AG04450 (cell line): ENCODE data around the gene STAT3. TPM values are rescaled to one million over a fixed set of nuclear protein-coding genes. Genes with fewer than 3 reads are reported as not detected.
A peak's percentile ranks its signal among the peaks of the same experiment; 100 is the strongest.

Source experiments
- CTCF ChIA-PET: fragments of 300-600, 350-600 bp; formaldehyde crosslinking; extraction: SDS; loops from one replicate; lab custom pipeline; 2022; ENCODE audit warnings: antibody characterized with exemption, inconsistent platforms; lab: Charles Lee
- POLR2A ChIA-PET: fragments of 350-600 bp; formaldehyde crosslinking; extraction: SDS; loops from one replicate; lab custom pipeline; 2021; ENCODE audit warnings: antibody characterized with exemption, inconsistent platforms; lab: Yijun Ruan, JAX
- DNase-seq: peaks from one replicate; pipeline ENCODE4 v3.0.0-alpha.2; 2011; ENCODE audit warnings: low read depth, low spot score
- H3K27ac ChIP-seq: one replicate; pipeline ENCODE4 v1.5.1; 2012; ENCODE audit warnings: low read depth, low read length, control low read depth
- H3K27me3 ChIP-seq: one replicate; pipeline ENCODE4 v1.6.0; 2012; ENCODE audit warnings: low read length; ENCODE audit not compliant: control insufficient read depth, insufficient read depth
- H3K4me3 ChIP-seq: 2 replicates; pipeline ENCODE4 v1.5.1; 2011; ENCODE audit warnings: mild to moderate bottlenecking, low read depth, low read length, control low read depth
- H3K9me3 ChIP-seq: 2 replicates; pipeline ENCODE4 v1.5.1; 2012; ENCODE audit warnings: low read length; ENCODE audit not compliant: control insufficient read depth, insufficient read depth
- CTCF ChIP-seq: IDR thresholded peaks from 2 replicates; pipeline ENCODE4 v1.5.1; 2011; ENCODE audit warnings: low read depth, low read length, control low read depth, inconsistent platforms
- polyA plus RNA-seq: library from polyadenylated mRNA; depleted of rRNA; stranded (reverse); fragments of >200 nt; gene quantifications from 2 replicates; pipeline ENCODE4 v1.2.3, GENCODE V29; 2011

The STAT3 gene
- polyA plus RNA-seq, 1 experiment, result 77.1 TPM

DNA sequence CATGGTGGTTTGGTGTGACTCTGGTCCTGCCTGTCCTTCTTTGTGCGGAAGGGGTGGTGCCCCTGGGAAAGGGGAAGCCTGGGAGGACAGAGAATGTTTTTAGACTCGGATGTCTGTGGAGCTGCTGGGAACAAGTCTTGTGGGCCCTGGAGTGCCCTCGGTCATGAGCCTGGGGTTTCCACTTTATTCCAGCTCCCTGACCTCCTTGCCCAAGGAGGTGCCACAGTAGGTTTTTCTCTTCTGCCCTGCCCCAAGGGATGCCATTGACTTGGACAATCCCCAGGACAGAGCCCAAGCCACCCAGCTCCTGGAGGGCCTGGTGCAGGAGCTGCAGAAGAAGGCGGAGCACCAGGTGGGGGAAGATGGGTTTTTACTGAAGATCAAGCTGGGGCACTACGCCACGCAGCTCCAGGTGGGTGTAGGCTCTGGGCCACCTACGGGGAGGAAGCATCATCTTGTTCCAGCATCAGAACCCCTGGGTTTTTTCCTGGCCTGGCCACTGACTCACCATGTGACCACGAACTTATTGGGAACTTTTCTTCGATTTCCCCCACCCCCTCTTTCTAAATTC is 98.5 kb downstream of the STAT3 start:
- CTCF ChIA-PET, result no interaction called here
- no peak overlapping the region for H3K27ac ChIP-seq
- H3K9me3 ChIP-seq, result peaks cover 6% of the 10 kb centered on the region; the same call in 1 of the 2 replicates
- no peak overlapping the region for H3K4me3 ChIP-seq
- H3K27me3 ChIP-seq, result no peaks in the 10 kb centered on the region
- POLR2A ChIA-PET, result no interaction called here
- DNase-seq, result no peak
- TF ChIP-seq CTCF, result no peak

- Histone ChIP-seq H3K27me3 (no peaks in the 10 kb centered on the region), H3K27ac (no peak overlapping the region), H3K4me3 (peak overlapping the region; percentile 49), H3K9me3 (peaks cover 6% of the 10 kb centered on the region; the same call in 1 of the 2 replicates)
- TF ChIP-seq CTCF, result no peak
- CTCF ChIA-PET, result no interaction called here
- DNase-seq, result no peak
- POLR2A ChIA-PET, result interaction anchor here (1.2 kb wide), 1 partner anchor 41 kb away, joined by 3 read pairs; no protein-coding TSS in a partner anchor
Observed at GRCh38 chr17:42288803-42289610, 99.2 kb downstream of the STAT3 start.

GRCh38 chr17:42287977-42288802 is 100.1 kb downstream of the STAT3 start, which contains the start of gene STAT5A:
Gene STAT5A (plus strand): TSS chr17:42288498. CDS start chr17:42289412, 914 bp downstream.
- CTCF ChIA-PET, result no interaction called here
- Histone ChIP-seq H3K9me3 (peaks cover 6% of the 10 kb centered on the region; the same call in 1 of the 2 replicates), H3K4me3 (peak within 1 kb of the TSS; percentile 49), H3K27me3 (no peaks in the 10 kb centered on the region), H3K27ac (no peak within 1 kb of the TSS)
- TF ChIP-seq CTCF, result no peak
- peak; percentile 20 for DNase-seq
- POLR2A ChIA-PET, result interaction anchor here (1.2 to 1.3 kb wide), 2 partner anchors 24 to 40 kb away, joined by 3 read pairs; no protein-coding TSS in a partner anchor

DNA sequence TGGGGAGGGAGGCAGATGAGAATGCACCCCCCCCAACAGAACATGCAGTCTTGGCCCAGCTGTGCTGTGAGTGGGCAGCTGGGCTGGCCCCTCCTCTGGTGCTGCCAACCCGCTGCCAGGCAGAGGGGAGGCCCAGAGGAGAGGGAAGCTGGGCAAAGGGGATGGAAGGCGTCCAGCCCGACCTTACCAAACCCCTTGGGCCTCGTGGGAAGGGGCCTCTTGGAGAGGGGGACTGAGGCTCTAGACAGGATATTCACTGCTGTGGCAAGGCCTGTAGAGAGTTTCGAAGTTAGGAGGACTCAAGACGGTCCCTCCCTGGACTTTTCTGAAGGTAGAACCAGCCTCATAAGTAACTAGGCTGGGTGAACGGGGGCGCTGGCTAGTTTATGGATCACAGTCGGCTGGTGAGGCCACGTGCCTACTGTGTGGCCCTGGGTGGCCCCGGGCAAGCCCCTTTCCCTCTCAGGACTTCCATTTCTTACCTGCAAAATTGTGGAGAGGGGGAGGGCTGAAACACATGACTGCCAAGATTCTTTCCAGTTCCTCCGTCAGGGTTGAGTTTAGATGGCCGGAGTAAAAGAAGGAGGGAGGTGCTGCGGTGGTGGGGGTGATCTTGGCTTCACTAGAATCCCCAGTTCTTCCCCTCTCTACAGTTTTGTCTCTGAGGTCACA is 100.8 kb downstream of the STAT3 start:
- no peaks in the 10 kb centered on the region for H3K27me3 ChIP-seq
- H3K9me3 ChIP-seq, result peaks cover 6% of the 10 kb centered on the region; the same call in 1 of the 2 replicates
- ChIA-PET CTCF (no interaction called here), POLR2A (interaction anchor here (1.3 kb wide), 1 partner anchor 25 kb away, joined by 3 read pairs; no protein-coding TSS in a partner anchor)
- no peak for TF ChIP-seq CTCF
- H3K4me3 ChIP-seq, result no peak overlapping the region; the same call in 1 of the 2 replicates
- DNase-seq, result no peak
- no peak overlapping the region for H3K27ac ChIP-seq
